SJCRH30 (cell line): ENCODE results near the gene PYCARD. TPM values are rescaled to one million over a fixed set of nuclear protein-coding genes. Genes with fewer than 3 reads are reported as not detected.

Experiments
- DNase-seq, 2 experiments: peaks; one replicate each; pipeline ENCODE4 v3.0.0-alpha.2; 2015 to 2020
- H3K27ac ChIP-seq: fragments of 250-450 bp; sonication (Bioruptor Pico); 2 replicates; pipeline ENCODE4 v1.5.1; 2020; ENCODE audit warnings: mild to moderate bottlenecking, moderate library complexity
- H3K27me3 ChIP-seq: fragments of 250-450 bp; sonication (Bioruptor Pico); 2 replicates; pipeline ENCODE4 v1.5.1; 2020; ENCODE audit warnings: mild to moderate bottlenecking, moderate library complexity
- H3K36me3 ChIP-seq: fragments of 250-450 bp; sonication (Bioruptor Pico); 2 replicates; pipeline ENCODE4 v1.5.1; 2020; ENCODE audit warnings: mild to moderate bottlenecking, moderate library complexity
- H3K4me1 ChIP-seq: fragments of 250-450 bp; sonication (Bioruptor Pico); 2 replicates; pipeline ENCODE4 v1.5.1; 2020; ENCODE audit warnings: mild to moderate bottlenecking, moderate library complexity
- H3K4me3 ChIP-seq: fragments of 250-450 bp; sonication (Bioruptor Pico); 2 replicates; pipeline ENCODE4 v1.5.1; 2020; ENCODE audit warnings: mild to moderate bottlenecking, moderate library complexity
- H3K9me3 ChIP-seq: fragments of 250-450 bp; sonication (Bioruptor Pico); replicated peaks from 2 replicates; pipeline ENCODE4 v1.5.1; 2020; ENCODE audit warnings: mild to moderate bottlenecking, moderate library complexity
- total RNA-seq: library from RNA; depleted of rRNA; stranded (reverse); fragments of >200 nt; shearing (Covaris generic); gene quantifications from 2 replicates; pipeline ENCODE4 v1.2.3, GENCODE V29; 2014

Gene PYCARD
- total RNA-seq, 1 experiment from 2014 or later: not detected

- Histone ChIP-seq H3K27ac (no peak overlapping the region), H3K27me3 (no peaks in the 10 kb centered on the region), H3K9me3 (no peaks in the 10 kb centered on the region), H3K4me3 (no peak overlapping the region), H3K36me3 (peaks cover 30% of the 10 kb centered on the region), H3K4me1 (no peaks in the 10 kb centered on the region)
- no peak for DNase-seq
Observed at GRCh38 chr16:31221357-31222160, 19.0 kb upstream of the PYCARD start.

GRCh38 chr16:31219154-31219741 is 16.7 kb upstream of the PYCARD start:
- Histone ChIP-seq H3K36me3 (peaks cover 40% of the 10 kb centered on the region), H3K4me3 (no peak overlapping the region), H3K4me1 (peaks cover 6% of the 10 kb centered on the region; the same call in 1 of the 2 replicates), H3K27ac (no peak overlapping the region), H3K27me3 (no peaks in the 10 kb centered on the region), H3K9me3 (no peaks in the 10 kb centered on the region)
- no peak for DNase-seq

DNA sequence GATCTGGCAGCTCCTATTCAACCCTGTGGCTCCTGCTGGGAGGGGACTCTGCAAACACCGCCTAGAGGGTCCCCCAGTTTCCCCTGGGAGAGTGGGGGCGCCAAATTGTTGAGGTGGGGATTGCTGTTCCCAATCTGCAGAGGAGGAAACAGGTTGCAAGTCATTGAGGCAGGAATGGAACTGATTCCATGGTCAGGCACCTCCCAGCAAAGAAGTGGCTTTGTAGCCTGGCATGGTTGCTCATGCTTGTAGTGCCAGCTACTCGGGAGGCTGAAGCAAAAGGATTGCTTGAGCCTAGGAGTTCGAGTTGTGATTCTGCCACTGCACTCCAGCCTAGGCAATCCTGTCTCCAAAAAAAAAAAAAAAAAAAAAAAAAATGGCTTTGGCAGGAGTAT is 14.6 kb upstream of the PYCARD start:
- DNase-seq: no peak
- Histone ChIP-seq H3K36me3 (peaks cover 28% of the 10 kb centered on the region), H3K4me1 (peaks cover 12% of the 10 kb centered on the region), H3K27ac (no peak overlapping the region), H3K9me3 (no peaks in the 10 kb centered on the region), H3K4me3 (no peak overlapping the region), H3K27me3 (no peaks in the 10 kb centered on the region)

DNA sequence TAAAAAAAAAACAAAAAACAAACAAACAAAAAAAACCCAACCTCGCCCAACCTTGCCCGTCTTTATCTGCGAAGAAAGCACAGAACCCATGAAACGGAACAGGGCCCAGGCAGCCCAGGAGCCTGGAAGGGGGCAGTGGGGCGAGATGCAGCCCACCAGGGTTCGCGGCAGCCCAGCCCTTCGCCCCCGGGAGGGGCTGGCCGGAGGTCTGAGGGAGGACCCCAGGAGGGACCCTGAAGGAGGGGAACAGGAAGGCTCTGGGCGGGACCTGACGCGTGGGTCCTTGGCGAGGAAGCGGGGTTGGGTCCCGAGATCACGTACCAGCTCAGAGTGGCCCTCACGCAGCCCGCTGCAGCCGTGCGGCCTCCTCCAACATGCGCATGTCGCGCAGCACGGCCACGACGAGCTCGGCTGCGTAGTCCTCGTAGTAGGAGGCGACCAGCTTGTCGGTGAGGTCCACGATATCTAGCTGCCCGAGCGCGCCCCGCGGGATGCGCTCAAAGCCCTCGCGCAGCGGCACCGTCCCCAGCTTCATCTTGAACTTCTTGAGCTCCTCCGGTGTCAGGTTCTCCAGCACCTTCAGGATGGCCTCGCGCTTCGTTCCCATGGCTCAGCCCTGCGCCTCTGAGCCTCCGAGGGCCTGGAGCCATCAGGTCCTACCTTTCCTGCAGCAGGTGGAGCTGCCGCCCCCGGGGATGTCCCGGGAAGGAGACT is 14.0 kb upstream of the PYCARD start, which contains the start of gene PYDC1:
Gene PYDC1, minus strand, starts transcription at position 714 of the 714 bp plus-strand sequence. Its CDS starts 107 bp downstream, at position 607.
- Histone ChIP-seq H3K4me3 (peak within 1 kb of the TSS; percentile 79; the same call in 1 of the 2 replicates), H3K27ac (no peak within 1 kb of the TSS; the same call in 1 of the 2 replicates), H3K36me3 (peaks cover 28% of the 10 kb centered on the region), H3K4me1 (peaks cover 12% of the 10 kb centered on the region), H3K27me3 (no peaks in the 10 kb centered on the region), H3K9me3 (no peaks in the 10 kb centered on the region)
- no peak for DNase-seq

DNA sequence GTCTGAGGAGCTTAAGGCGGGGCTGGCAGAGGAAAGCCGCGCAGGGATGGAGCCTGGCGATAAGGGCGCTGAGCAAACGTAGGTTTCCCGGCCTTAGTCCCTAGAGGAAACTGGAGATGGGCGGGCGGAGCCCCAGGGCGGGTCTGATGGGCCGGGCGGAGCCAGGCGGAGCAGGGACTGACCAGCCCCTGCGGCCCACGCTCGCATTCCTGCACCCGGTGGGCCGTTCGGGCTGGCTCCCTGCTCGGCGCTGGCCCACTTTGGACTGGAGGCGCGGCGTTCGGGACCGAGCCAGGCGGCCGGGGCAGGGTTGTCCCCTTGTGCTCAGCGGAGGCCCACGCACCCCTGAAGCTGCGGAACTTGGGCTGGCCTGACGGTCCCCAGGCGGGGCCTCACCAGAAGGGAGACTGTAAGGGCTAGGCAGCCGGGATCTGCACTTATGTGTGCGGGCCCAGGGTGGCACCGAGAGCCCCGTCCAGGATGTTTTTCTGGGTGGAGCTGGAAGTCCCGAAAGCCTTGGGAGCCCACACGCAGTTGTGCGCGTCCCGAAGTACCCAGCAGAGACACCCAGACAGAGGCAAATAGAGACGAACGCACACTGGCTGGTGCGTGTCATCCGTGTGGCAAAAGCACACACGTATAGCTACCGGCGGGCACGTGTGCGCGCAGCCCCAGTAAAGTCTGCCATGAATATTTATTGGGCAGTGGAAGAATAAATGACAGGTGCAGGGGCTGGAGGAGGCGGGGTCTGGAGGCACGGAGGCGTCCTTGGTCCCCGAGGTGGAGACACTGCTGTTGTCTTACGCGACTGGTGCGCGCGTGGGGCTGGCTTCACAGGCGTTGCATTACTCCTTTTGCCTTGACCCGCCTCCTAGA is 13.0 kb upstream of the PYCARD start:
- peak; percentile 87 to 90 for DNase-seq
- Histone ChIP-seq H3K27me3 (no peaks in the 10 kb centered on the region), H3K4me3 (peak overlapping the region; percentile 79), H3K27ac (peak overlapping the region; percentile 84), H3K36me3 (peaks cover 28% of the 10 kb centered on the region), H3K4me1 (peaks cover 12% of the 10 kb centered on the region), H3K9me3 (no peaks in the 10 kb centered on the region)

GRCh38 chr16:31214708-31215286 is 12.2 kb upstream of the PYCARD start:
- H3K9me3 ChIP-seq: no peaks in the 10 kb centered on the region
- peak overlapping the region; percentile 84 for H3K27ac ChIP-seq
- peaks cover 24% of the 10 kb centered on the region for H3K36me3 ChIP-seq
- peaks cover 12% of the 10 kb centered on the region for H3K4me1 ChIP-seq
- H3K4me3 ChIP-seq: peak overlapping the region; percentile 79
- H3K27me3 ChIP-seq: no peaks in the 10 kb centered on the region
- DNase-seq: peak; percentile 72 to 73

GRCh38 chr16:31213877-31214707 is 11.5 kb upstream of the PYCARD start, which contains the start of gene TRIM72:
Gene TRIM72, plus strand, starts transcription at chr16:31214119. Its CDS starts 620 bp downstream, at chr16:31214739.
- Histone ChIP-seq H3K27me3 (no peaks in the 10 kb centered on the region), H3K27ac (peak within 1 kb of the TSS; percentile 84)
- DNase-seq: peak; percentile 93 to 96

DNA sequence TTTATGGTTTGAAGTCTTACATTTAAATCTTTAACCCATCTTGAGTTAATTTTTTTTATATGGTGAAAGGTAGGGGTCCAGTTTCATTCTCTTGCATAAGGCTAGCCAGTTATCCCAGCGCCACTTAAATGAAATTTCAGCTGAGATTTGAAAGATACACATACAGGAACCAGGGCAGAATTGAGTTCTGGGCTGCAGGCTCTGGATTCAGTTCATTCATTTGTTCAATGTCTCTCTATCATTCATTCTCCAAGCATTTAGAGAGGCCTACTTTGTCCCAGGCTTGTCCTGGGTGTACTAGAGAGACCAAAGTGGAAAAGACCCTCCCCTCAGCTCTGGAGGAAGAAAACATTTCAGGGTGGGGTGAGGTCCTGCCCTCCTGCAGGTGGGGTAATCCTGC is 10.8 kb upstream of the PYCARD start:
- Histone ChIP-seq H3K27ac (peak overlapping the region; percentile 84), H3K4me3 (peak overlapping the region; percentile 79), H3K4me1 (peaks cover 12% of the 10 kb centered on the region), H3K9me3 (no peaks in the 10 kb centered on the region), H3K36me3 (peaks cover 14% of the 10 kb centered on the region), H3K27me3 (no peaks in the 10 kb centered on the region)
- DNase-seq: no peak

More at GRCh38 chr16:31213877-31214707, 11.5 kb upstream of the PYCARD start, which contains the start of gene TRIM72:
- Histone ChIP-seq H3K36me3 (peaks cover 19% of the 10 kb centered on the region), H3K4me3 (peak within 1 kb of the TSS; percentile 79), H3K9me3 (no peaks in the 10 kb centered on the region), H3K4me1 (peaks cover 12% of the 10 kb centered on the region)

DNA sequence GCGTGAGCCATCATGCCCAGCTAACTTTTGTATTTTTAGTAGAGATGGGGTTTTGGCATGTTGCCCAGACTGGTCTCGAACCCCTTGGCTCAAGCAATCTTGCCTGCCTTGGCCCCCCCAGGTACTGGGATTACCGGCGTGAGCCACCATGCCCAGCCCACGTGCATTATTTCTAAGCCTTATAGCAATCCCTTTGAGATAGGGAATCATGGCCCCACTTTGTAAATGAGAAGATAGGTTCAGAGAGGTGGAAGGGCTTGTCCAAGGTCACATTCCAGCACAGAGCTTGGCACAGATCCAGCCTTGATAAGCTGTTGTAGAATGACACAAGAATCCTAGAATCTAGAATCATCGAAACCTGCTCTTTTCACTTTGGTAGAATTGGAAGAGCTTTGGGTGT is 4.2 kb upstream of the PYCARD start:
- Histone ChIP-seq H3K27me3 (no peaks in the 10 kb centered on the region), H3K27ac (no peak overlapping the region), H3K4me1 (peaks cover 16% of the 10 kb centered on the region), H3K36me3 (no peaks in the 10 kb centered on the region), H3K9me3 (no peaks in the 10 kb centered on the region), H3K4me3 (no peak overlapping the region)
- peak in 1 of 2 experiments; percentile 47 for DNase-seq

GRCh38 chr16:31204871-31205666 is 2.5 kb upstream of the PYCARD start:
- H3K27me3 ChIP-seq: no peaks in the 10 kb centered on the region
- peaks cover 16% of the 10 kb centered on the region for H3K4me1 ChIP-seq
- H3K36me3 ChIP-seq: no peaks in the 10 kb centered on the region
- no peak overlapping the region for H3K27ac ChIP-seq
- H3K4me3 ChIP-seq: no peak overlapping the region
- DNase-seq: no peak
- no peaks in the 10 kb centered on the region for H3K9me3 ChIP-seq

DNA sequence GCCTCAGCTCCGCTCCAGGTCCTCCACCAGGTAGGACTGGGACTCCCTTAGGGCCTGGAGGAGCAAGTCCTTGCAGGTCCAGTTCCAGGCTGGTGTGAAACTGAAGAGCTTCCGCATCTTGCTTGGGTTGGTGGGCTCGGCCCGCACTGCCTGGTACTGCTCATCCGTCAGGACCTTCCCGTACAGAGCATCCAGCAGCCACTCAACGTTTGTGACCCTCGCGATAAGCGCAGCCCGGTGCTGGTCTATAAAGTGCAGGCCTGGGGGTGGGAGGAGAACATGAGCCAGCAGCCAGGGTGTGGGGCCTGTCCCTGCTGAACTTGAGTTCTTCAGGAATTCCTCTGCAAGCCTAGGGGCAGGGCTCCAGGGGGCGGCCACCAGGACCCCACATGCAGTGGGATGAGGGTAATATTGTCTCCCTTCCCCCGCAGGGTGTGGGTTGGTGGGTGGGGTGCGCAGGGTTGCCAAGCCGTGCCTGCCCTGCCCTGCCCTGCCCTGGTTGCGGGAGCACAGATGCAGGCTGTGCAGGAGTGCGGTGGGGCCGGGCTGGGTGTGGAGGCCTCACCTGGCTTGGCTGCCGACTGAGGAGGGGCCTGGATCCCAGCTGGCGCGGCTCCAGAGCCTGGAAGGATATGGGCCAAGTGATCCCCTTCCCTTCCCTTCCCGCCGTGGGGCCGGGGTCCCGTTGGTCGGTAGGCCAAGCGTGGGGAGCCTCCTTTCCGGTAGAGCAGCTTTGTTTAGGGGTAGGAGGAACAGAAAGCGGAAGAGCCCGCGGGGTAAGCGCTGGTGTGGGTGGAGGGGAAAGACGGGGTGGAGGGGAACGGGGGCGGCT is 762 bp downstream of the PYCARD start:
- Histone ChIP-seq H3K9me3 (no peaks in the 10 kb centered on the region), H3K36me3 (peaks cover 15% of the 10 kb centered on the region), H3K4me3 (no peak overlapping the region), H3K4me1 (peaks cover 1% of the 10 kb centered on the region), H3K27ac (no peak overlapping the region), H3K27me3 (no peaks in the 10 kb centered on the region)
- no peak for DNase-seq
